ENCODE measurements around the gene KIF3A.

KIF3A gene

DNA sequence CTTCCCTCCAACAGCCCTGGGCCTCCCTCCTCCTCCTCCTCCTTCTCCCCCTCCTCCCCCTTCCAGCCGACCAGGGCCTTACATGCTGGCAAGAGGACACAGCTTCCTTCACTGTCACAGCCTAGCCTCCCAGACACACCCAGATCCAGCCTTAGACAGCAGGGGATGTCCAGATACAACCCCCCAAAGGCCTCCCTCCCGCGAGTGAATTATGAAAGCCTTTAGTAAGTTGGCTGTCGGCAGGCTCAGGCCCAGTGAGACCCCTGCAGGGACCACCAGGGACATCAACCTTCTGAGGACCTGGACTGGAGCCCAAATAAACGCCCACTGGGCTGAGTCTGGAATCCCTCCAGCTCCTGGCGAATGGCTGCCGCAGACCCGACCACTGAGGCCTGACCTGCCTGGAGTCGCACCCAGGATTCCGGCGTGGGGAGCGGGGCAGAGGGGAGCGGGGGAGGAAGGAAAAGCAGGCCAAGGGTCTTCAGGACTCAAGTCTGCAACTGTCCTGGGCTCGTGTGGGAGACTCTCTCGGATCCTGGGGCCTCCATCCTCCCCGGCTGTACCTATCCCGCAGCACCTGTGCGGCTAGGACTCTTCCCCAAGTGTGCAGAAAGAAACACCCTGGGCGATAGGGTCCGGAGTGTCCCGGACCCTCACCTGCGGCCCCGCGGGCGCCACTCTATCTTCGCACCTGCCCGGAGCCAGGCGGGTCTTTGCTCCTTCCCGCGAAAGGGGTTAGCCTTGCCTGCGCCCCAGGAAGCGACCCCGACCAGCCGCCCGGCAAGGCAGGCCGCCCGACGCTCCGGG, 39.0 kb upstream of the KIF3A start:
- peak overlapping the region; percentile 76 for H3K4me3 ChIP-seq (ENCODE audit: control insufficient read depth, low read depth, low read length)
- no peak for DNase-seq (ENCODE audit: low read depth)
- TF ChIP-seq, protein P1, sequence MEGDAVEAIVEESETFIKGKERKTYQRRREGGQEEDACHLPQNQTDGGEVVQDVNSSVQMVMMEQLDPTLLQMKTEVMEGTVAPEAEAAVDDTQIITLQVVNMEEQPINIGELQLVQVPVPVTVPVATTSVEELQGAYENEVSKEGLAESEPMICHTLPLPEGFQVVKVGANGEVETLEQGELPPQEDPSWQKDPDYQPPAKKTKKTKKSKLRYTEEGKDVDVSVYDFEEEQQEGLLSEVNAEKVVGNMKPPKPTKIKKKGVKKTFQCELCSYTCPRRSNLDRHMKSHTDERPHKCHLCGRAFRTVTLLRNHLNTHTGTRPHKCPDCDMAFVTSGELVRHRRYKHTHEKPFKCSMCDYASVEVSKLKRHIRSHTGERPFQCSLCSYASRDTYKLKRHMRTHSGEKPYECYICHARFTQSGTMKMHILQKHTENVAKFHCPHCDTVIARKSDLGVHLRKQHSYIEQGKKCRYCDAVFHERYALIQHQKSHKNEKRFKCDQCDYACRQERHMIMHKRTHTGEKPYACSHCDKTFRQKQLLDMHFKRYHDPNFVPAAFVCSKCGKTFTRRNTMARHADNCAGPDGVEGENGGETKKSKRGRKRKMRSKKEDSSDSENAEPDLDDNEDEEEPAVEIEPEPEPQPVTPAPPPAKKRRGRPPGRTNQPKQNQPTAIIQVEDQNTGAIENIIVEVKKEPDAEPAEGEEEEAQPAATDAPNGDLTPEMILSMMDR (conservative IDR thresholded peaks at IDR 0.05; ENCODE audit: control insufficient read depth, insufficient read depth, low read depth, low read length) = no peak

DNA sequence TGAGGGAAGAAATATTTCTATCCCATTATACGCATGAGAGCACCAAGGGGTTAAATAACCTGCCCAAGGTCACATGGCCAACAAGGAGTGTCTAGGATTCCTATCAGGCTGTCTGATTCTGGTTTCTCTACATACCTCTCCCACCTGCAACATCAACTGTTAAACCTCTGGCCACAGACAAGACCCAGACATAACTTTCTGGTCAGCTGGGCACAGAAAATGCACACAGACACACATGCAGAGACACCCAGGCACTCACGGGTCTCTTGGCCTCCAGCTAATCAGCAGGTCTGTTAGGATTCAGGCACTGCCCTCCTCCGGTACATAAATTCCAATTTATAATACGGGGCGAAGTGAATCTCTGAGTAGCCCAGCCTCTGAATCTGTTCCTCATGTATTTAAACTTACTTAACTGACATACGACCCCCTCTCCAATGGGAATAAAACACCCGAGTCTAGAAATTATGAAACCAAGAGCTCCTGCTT, 38.2 kb upstream of the KIF3A start:
- no peak for DNase-seq (ENCODE audit: low read depth)
- TF ChIP-seq, protein P1 (conservative IDR thresholded peaks at IDR 0.05; ENCODE audit: control insufficient read depth, insufficient read depth, low read depth, low read length) = no peak
- H3K4me3 ChIP-seq (ENCODE audit: control insufficient read depth, low read depth, low read length) = peak overlapping the region; percentile 76

DNA sequence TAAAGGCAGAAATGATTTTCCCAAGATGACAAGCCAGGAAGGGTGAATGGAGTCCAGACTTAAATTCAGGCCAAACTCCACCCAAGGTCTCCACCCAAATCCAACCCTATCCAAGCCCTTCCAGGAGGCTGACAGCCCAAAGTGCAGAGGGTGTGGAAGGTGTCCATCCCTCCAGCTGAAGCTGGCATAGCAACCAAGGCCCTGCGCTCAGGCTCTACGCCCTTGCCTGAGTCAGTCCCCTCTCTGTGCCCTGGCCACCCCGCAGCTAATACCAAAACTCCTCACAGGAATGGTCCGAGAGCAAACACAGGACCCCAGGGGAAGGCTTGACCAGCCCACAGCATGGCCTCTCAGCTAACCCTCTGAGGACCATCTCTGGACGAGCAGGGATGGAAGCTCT, 37.5 kb upstream of the KIF3A start:
- no peak for DNase-seq (ENCODE audit: low read depth)
- no peak overlapping the region for H3K4me3 ChIP-seq (ENCODE audit: control insufficient read depth, low read depth, low read length)
- TF ChIP-seq, protein P1 (conservative IDR thresholded peaks at IDR 0.05; ENCODE audit: control insufficient read depth, insufficient read depth, low read depth, low read length) = no peak

DNA sequence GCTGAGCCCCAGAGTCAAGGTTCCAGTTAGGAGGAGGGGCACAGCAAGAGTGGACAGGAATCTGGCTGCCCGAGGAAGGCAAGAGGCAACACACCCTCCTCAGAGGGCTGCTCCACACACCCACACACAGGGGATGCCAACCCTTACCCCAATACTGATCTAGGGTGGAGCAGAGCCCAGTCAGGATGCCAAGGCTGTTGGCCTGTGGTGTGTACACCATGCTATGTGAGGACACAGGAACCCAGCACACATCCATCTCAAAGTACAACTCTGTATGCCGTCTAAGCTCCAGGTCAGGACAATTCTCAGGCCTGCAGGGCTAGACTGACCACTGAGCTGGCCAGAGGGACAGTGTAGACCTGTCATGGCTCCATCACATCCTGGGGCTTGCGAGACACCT, 37.1 kb upstream of the KIF3A start:
- no peak for DNase-seq (ENCODE audit: low read depth)
- H3K4me3 ChIP-seq (ENCODE audit: control insufficient read depth, low read depth, low read length) = no peak overlapping the region
- TF ChIP-seq, protein P1 (conservative IDR thresholded peaks at IDR 0.05; ENCODE audit: control insufficient read depth, insufficient read depth, low read depth, low read length) = no peak

DNA sequence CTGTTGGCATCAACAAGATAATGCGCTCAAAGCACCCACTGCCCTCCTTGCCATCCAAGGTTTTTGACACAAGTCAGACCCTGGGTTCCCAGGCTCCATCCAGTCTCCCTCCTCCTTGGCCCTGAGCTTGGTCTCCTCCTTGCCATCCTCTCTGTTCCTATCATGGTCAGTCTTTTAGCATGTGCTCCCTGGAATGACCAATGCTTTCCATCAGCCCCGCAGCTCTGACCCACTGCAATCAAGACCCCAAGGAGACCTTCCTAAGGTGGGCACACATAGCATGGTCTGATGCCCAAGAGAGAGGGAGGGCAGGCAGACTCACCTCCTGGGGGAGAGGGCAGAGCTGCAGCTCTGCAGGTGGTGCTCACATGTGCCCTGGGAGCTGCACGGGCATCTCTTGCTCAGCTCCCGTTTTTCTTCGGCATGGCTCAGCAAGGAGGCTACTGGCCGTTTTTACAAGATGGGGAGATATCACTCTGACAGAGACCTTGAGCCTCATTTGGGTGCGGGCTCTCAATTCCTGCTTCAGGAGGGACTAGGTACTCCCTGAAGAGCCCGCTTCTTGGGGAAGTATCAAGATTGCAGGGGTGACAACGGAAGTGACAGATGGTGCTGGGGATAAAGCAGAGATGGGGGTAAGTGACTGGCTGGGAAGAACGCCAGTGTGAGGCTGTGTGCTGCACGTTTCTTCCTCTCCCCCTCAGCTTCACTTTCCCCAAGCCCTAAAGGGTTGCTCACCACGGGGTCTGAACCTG, 36.4 kb upstream of the KIF3A start:
- no peak for DNase-seq (ENCODE audit: low read depth)
- no peak overlapping the region for H3K4me3 ChIP-seq (ENCODE audit: control insufficient read depth, low read depth, low read length)
- TF ChIP-seq, protein P1 (conservative IDR thresholded peaks at IDR 0.05; ENCODE audit: control insufficient read depth, insufficient read depth, low read depth, low read length) = no peak

DNA sequence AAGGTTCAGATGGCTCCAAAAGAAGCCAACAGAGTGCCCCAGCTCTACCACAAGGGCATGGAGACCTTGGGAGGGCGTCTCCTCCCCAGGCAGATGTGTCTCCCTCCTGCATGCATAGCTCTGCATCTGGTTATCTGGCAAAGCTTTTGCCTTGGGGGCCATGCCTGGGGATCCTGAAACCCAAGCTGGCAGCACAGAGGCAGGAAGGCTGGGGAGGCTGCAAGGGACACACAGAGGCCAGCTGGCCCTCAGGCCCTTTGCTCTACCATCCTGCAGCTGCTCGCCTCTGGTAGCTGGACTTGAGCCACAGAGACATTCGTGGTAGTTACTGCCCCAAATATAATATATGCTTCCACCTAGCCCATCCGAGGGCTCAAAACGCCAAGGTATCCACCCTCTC, 35.8 kb upstream of the KIF3A start:
- TF ChIP-seq, protein P1 (conservative IDR thresholded peaks at IDR 0.05; ENCODE audit: control insufficient read depth, insufficient read depth, low read depth, low read length) = no peak
- no peak for DNase-seq (ENCODE audit: low read depth)
- H3K4me3 ChIP-seq (ENCODE audit: control insufficient read depth, low read depth, low read length) = no peak overlapping the region
